OCI-M2 (cell line): ENCODE measurements around the gene SIRPA.

Experiments used
- DNase-seq: peaks from one replicate; lab custom pipeline; 2025; ENCODE audit not compliant: unreplicated experiment; lab: John Stamatoyannopoulos, UW

The SIRPA gene

GRCh38 chr20:1887756-1888155, 7.5 kb upstream of the SIRPA start:
- DNase-seq: no peak

- DNase-seq: no peak
These were observed 6.3 kb upstream of the SIRPA start for GRCh38 chr20:1888796-1889463.

- DNase-seq: no peak
These were observed 4.5 kb upstream of the SIRPA start for GRCh38 chr20:1890469-1891262.

GRCh38 chr20:1891263-1892118, 3.7 kb upstream of the SIRPA start:
- no peak for DNase-seq

GRCh38 chr20:1892119-1892385, 3.2 kb upstream of the SIRPA start:
- DNase-seq: no peak

GRCh38 chr20:1893721-1894470, 1.3 kb upstream of the SIRPA start:
- DNase-seq: no peak

GRCh38 chr20:1894471-1894950, 696 bp upstream of the SIRPA start:
- DNase-seq: no peak

GRCh38 chr20:1895674-1896483, 672 bp downstream of the SIRPA start:
- no peak for DNase-seq

GRCh38 chr20:1896484-1897258, 1.5 kb downstream of the SIRPA start:
- DNase-seq: no peak

DNA sequence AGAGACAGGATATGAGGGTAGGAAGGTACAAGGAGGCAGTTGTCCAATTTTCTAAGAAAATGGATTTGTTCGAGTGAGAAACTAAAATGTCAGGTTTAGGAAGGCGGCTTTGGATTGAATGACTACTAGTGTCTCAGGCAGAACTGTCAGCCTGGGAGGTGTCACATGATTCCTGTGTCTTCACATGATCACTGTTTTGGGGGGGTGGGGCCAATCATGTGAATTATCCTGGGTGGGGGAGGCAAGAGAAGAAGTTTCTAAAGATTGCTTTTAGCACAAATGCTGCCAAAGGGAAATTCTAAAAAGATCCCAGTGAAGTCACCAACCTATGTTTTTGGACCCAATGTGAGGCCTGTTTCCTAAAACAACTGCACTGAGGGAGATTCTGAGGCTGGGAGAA, 2.3 kb downstream of the SIRPA start:
- no peak for DNase-seq

DNA sequence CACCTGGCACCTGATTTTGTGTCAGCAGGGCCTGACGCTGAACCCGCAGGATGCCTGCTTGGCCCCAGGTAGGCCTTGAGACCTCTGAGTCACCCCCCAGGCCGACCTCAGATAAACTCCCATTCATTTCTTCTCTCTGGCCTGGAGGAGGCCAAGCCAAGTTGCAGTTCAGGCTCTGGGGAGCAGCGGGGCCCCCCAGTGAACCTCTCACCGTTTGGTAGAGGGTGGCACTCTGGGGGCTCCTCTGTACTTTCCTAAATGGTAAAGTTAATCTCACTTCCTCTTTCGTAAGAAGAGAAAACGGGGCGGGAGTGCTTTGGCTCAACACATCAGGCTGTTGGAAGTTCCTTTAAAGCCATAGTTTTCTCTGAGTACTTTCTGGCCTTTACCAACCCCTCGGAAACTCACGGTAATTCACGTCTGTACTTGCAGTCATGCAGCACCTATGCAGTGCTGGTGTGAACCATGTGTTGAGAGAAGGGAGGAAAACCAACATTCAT, 2.8 kb downstream of the SIRPA start:
- no peak for DNase-seq

GRCh38 chr20:1898482-1899240, 3.5 kb downstream of the SIRPA start:
- no peak for DNase-seq

- DNase-seq: no peak
These were observed 4.0 kb downstream of the SIRPA start for GRCh38 chr20:1899241-1899525.

DNA sequence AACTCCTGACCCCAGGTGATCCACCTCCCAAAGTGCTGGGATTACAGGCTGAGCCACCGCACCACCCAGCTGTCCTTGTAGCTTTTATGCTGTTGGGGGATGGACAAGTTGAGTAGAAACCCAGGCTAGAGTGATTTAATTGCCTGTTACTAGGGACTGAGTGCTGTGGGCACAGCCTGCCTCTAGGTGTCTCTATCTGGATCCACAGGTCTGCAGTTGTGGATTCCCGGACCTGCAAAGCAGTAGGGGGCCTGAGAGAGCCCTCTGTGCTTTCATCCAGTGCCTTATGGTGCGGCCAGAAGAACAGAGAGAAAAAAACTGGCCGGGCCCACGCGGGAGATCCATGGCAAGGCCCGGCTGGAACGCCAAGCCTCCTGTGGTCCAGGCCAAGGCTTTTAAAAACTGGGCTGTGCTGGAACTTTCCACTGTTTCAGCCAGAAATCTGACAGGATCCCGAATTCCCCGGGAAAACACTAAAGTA, 5.2 kb downstream of the SIRPA start:
- DNase-seq: no peak

GRCh38 chr20:1901704-1902103, 6.5 kb downstream of the SIRPA start:
- no peak for DNase-seq

DNA sequence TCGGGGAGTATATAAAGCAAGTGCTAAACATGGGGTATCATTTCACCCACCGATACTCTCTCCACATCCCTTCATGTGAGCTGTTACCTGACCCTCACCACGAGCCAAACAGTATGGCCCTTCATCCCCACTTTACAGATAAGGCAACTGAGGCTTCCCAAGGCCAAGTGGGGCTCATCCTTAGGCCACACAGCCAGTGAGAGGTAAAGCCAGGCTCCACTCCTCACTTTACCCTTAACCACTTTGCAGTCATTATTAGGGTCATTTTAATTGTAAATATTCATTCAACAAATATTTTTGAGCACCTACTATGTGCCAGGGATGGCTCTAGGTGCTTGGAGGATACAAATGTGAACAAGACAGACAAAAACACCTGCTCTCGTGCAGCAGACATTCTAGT, 7.0 kb downstream of the SIRPA start:
- no peak for DNase-seq

GRCh38 chr20:1904135-1904534, 8.9 kb downstream of the SIRPA start:
- no peak for DNase-seq

DNA sequence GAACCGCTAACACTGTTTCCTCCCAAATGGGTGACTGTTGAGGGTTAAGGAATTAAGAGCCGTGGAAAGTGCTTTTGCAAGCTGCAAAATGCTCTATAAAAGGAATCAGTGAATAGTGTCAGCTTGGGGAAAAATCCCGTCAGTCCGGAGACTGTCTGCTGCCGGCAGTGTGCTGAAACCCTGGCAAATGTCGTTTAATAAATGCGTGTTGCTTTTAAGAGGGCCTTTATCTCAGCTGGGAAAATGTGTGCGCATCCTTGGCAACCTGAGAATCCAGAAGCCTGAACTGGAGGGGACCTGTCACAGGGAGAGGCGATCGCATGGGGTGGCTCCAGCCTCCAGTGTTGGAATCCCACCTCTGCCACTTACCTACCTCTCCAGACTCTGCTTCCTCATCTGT, 9.8 kb downstream of the SIRPA start:
- DNase-seq: no peak

DNA sequence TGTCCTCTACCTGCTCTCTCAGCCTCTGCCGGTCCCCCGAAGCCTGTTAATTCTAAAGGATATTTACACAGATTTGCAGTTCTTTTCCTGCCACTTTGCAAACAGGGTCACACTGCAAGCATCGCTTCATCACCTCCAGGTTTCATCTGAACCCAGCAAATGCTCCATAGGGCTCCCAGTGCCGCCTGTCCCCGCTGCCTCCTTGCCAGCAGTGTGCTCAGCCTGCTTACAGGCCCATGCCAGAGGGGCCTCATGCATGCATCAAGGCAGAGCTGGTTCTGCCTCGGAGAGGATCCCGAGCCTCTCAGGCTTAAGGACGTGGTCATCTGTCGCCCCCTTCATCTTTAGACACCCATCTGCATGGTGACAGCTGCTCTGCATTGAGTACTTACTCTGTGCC, 10.5 kb downstream of the SIRPA start:
- no peak for DNase-seq
